Stimulated activated CD4-positive, alpha-beta T cell treated with anti-CD3 and anti-CD28 coated beads, TNF-alpha, amount 100 ng/mL, for 4 hours (primary cell): ENCODE measurements around the gene CAB39.

ENCODE experiments used
- DNase-seq, 3 experiments: peaks; one replicate each; pipeline ENCODE4 v3.0.0-alpha.2; 2020; ENCODE audit warnings: low read depth in 3 of 3

CAB39 gene

DNA sequence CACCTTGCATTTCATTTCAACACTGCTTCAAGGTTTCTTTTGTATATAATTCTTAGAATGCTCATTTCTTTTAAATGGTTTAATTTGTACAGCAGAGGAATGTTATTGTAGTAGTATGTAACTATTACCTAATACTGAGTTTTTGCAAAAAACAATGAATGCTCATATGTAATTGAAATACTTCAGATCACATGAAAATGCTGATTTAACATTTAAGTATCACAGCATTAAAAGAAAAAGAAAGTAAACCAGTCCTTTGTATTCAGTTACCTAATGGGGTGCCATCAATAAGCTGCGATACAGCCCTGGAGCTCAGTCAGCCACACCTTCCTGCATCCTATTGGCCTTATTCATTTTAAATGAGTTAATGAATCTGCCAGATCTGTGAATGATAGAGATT is 106.8 kb downstream of the CAB39 start:
- no peak for DNase-seq

GRCh38 chr2:230821261-230821990 is 108.8 kb downstream of the CAB39 start:
- no peak for DNase-seq

GRCh38 chr2:230821991-230822520 is 109.4 kb downstream of the CAB39 start:
- DNase-seq: no peak

DNA sequence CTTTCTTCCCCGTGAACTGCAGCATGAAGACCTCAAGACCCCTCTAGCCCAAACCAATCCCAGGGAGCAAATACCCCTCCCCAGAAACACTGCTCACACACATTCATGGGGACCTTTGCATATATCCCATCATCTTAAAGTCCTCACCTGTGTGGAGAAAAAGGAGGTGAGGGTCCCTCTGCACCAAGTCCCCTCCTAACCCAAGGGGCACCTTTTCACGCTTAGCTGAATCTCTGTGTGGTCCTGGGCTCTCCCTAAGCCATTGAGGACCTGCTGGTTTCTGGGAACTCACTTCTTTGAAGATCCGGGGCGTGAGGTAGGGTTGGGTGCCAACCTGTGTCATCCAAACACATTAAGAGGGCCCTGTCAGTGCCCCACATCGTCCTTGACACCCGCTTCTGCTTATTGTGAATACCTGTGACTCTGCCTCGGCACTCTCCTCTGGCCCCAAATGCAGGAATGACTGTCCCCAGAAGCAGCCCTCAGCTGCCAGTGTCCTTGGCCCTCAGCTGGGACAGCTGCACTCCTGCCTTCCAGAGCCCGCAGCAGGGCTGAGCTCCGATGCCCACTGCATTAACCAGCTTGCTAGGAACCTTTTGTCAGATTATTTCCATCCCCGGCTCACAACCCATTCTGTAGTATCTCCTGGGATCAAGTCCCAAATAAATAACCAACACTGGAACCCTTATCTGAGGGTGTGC is 110.8 kb downstream of the CAB39 start:
- no peak for DNase-seq

DNA sequence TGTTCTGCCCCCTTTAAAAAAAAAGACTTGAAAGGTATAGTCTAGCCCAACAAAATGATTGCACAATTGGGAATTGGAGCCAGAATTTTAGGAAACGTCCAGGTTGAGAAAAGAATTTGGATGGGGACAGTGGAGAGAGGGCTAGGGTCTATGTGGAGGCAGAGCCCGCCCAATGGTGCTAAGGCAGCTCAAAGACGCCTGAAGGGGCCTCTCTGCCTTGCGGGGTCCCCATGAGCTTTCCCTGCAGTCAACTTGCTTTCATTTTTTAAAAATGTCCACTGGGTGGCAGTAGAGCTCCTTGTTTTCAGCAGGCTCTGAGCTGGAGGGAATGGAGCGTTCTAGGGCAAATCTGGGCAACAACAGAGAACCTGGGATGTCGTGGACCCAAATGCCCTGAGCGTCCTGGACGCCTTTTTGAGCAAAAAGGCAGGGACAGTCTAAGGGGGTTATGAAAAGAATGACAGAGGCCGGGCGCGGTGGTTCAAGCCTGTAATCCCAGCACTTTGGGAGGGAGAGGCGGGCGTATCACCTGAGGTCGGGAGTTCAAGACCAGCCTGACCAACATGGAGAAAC is 111.8 kb downstream of the CAB39 start:
- peak in 1 of 3 experiments; percentile 34 for DNase-seq

GRCh38 chr2:230825354-230825753 is 112.7 kb downstream of the CAB39 start:
- no peak for DNase-seq

GRCh38 chr2:230827774-230828271 is 115.2 kb downstream of the CAB39 start:
- no peak for DNase-seq

DNA sequence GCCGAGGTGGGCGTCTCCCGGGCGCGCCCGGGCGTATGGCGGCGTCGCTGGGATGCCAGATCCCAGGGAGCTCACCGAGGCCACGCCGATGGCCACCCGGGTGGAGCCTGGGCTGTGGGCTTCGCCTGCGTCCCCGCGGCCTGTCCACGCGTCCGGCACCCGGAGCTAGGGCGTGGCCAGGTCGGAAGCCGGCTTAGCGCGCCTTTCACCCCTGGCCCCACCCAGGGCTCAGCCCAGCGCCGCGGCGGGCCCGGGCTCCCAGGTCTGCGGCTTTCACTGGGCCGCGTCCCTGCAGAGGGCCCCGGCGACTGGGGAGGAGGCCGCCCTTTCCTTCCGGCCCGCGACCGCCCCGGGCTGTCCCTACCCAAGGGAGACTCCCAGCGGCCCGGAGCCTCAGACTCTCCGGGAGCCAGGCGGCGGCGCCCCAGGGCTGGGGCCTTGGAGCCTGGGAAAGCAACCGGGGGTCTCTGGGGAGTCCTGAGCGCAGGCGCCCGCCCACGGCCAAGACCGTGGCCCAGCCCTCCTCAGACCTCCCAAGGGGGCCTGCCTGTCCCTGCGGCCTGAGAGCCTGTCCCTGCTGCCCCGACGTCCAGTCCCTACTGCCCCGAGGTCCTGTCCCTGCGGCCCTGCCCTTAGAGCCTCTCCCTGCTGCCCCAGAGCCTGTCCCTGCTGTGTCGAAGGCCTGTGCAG is 115.8 kb downstream of the CAB39 start:
- DNase-seq: no peak

DNA sequence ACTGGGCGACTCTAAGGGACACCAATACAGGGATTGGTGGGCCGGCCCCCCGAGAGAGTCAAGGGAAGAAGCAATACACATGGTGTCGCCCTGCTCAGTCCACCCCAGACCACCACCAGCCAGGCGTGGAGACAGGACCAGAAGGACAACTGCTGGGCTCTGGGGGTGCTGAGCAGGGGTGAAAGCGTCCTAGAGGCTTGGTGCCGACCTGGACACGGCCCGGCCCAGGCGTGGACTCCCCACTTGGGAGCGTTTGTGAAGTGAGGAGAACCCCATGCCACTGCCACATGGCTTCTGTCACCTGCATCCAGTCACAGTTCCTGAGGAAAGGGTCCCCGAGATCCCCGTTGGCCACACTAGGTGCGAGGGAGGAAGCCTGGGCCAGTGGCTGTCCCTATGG is 116.7 kb downstream of the CAB39 start:
- no peak for DNase-seq

- DNase-seq: no peak
These were observed 117.3 kb downstream of the CAB39 start for GRCh38 chr2:230829959-230830358.

DNA sequence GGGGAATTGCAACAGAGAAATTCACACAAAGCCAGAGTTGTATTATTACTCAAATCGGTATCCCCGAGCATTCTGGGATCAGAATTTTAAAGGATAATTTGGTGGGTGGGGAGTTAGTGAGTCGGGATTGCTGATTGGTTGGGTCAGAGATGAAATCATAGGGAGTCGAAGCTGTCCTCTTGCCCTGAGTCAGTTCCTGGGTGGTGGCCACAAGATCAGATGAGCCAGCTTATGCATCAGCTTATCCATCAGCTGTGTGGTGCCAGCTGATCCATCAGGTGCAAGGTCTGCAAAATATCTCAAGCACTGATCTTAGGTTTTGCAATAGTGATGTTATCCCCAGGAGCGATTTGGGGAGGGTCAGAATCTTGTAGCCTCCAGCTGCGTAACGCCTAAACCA is 117.8 kb downstream of the CAB39 start:
- DNase-seq: no peak

DNA sequence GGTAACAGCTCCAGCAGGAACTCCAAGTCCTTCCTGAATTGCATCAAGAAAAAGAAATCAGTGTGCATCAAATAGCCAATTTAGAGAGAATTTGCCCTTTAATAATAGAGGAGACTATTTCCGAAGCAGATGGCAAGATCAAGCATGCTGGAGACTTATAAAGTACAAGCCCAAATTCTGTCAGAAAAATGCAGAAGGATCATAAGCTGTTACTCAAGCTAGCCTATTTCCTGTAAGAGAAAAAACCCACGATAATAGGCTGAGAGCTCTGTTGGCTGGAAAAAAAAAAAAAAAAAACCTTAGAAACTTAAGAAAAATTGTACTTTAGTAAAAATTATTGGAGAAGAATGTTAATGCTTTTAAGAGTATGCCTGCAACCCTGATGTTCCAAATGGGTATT is 127.7 kb downstream of the CAB39 start:
- no peak for DNase-seq

GRCh38 chr2:230842473-230842872 is 129.8 kb downstream of the CAB39 start:
- DNase-seq: no peak

GRCh38 chr2:230843132-230843531 is 130.5 kb downstream of the CAB39 start:
- no peak for DNase-seq

DNA sequence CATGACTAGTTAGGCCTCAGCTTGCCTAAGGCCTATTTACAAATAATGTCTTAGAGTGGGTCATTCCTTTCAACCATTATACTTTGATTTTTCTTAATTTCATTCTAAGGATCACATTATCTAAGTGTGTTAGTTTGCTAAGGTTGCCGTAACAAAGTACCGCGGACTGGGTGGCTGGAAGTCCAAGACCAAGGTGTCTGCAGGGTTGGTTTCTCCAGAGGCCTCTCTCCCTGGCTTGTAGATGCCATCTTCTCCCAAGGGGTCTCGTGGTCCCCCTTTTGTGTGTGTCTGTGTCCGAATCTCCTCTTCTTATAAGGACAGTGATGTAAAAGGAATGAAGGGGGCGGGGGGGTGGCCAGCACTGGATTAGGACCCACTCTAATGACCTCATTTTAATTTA is 133.7 kb downstream of the CAB39 start:
- no peak for DNase-seq

GRCh38 chr2:230847883-230848388 is 135.3 kb downstream of the CAB39 start:
- peak; percentile 84 to 94 (median 85) for DNase-seq

- DNase-seq: peak; percentile 46 to 59 (median 58)
These were observed 137.2 kb downstream of the CAB39 start for GRCh38 chr2:230849633-230850357.

GRCh38 chr2:230850358-230850658 is 137.7 kb downstream of the CAB39 start:
- no peak for DNase-seq

DNA sequence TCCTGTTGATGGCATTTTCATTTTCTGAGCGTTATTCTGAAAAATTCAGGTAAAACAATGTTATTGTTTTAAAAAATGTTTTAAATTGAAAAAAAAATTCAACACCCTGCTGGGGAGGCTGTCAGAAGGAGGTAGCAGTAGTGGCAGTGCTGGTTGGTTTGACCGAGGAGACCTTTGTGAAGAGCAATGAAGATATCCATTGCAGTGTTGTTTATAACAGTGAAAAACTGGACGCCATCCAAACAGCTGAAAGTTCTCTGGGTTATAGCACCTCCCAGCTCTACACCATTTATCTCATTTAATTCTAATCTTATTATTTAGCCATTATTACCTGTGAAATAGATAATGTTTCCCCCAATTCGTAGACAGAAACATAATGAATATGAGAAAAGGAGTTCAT is 139.5 kb downstream of the CAB39 start:
- no peak for DNase-seq

DNA sequence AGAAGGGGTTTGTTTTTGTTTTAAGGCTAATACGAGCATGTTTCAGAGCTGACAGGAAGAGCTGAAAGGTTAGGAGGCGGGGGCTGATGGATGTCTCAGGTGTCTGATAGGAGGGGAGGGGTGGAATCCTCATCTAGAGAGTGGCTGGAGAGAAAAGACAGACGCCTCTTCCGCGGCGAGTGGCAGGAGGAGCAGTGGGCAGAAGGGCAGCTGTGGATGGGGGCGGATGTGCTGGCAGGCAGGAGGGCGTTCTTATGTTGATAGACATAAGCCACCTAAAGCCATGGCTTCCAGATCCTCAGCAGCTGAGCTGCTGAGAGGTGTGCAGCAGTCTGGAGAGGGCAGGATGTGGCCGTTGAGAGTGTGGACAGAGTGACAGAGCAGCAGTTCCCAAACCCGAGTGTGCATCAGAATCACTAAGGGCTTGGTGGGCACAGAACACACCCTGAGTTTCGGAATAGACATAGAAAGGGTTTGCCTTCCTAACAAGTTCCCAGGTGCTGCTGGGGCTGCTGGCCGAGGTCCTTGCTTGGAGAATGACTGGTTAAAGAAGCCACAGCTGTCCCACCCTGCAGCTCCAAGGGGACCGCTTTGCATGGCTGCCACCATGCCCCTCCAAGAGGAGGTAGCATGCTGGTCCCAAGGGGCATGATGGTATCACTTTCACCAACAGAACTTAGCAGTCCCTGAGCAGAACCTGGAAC is 149.1 kb downstream of the CAB39 start:
- DNase-seq: no peak

- no peak for DNase-seq
These were observed 149.7 kb downstream of the CAB39 start for GRCh38 chr2:230862292-230862691.
